Chondrocyte (in vitro differentiated cells): ENCODE measurements around the gene MYH2. TPM values are rescaled to one million over a fixed set of nuclear protein-coding genes. Genes with fewer than 3 reads are reported as not detected.
"Not testable (repeated sequence)": the region's sequence is repeated elsewhere in the genome, so short reads cannot be mapped to it uniquely, and the experiment has no call there.

Experiments
- DNase-seq: peaks from one replicate; pipeline ENCODE4 v3.0.0; 2021; ENCODE audit warnings: mixed read lengths, low spot score
- H3K27ac Mint-ChIP-seq: one replicate; pipeline ENCODE4 v1.8.0; 2021; ENCODE audit warnings: mild to moderate bottlenecking, moderate library complexity, mixed read lengths; ENCODE audit not compliant: unreplicated experiment
- H3K27me3 Mint-ChIP-seq: 2 replicates; pipeline ENCODE4 v1.8.0; 2021; ENCODE audit warnings: low read depth, mixed read lengths
- H3K36me3 Mint-ChIP-seq: 2 replicates; pipeline ENCODE4 v1.8.0; 2021; ENCODE audit warnings: low read depth, mixed read lengths
- H3K4me1 Mint-ChIP-seq: 2 replicates; pipeline ENCODE4 v1.8.0; 2021; ENCODE audit warnings: low read depth, mild to moderate bottlenecking, mixed read lengths
- H3K4me3 Mint-ChIP-seq: one replicate; pipeline ENCODE4 v1.8.0; 2021; ENCODE audit warnings: mild to moderate bottlenecking, moderate library complexity, mixed read lengths; ENCODE audit not compliant: unreplicated experiment
- H3K9me3 Mint-ChIP-seq: 2 replicates; pipeline ENCODE4 v1.8.0; 2021; ENCODE audit warnings: low read depth, mixed read lengths
- total RNA-seq: library from RNA; stranded (reverse); gene quantifications from 3 replicates; pipeline ENCODE4 v1.2.1, GENCODE V29; 2021
- TF ChIP-seq, protein P1 (sequence below): fragments of 200-600 bp; sonication (generic); IDR thresholded peaks from 2 replicates; pipeline ENCODE4 v1.5.0; 2021; ENCODE audit warnings: antibody characterized with exemption, mild to moderate bottlenecking, moderate library complexity

The MYH2 gene
- total RNA-seq, 1 donor from 2014 or later: not detected

DNA sequence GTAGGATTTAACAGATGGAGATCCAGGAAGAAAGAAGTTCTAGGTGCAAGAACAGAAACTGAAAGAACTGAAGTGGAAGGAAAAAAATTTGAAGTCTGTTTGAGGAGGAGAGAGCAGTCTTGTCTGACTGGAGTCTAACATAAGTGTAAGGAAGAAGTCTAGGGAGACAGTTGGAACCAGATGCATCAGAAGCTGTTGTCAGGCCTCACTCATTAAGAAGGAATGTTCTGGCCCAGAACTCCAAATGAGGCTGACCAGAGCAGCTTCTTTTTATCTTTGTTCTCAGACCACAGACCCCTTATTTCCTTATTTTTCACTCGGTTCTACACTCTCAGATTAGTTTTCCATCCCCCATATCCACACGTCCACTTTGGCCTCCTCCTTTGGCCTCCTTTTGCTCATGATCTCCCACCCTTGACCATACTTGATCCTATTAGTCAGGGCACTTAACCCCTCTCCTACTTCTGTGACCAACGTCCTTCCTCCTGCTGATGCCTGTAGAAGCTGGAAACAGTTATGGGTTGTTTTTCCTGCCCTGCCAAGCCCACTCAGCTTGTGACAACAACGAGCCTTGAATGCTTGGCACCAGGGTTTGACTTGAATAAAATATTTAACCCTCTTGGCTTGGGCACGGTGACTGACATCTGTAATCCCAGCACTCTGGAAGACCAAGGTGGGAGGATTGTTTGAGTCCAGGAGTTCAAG, 7.0 kb upstream of the MYH2 start:
- Mint-ChIP-seq H3K36me3 (no peaks in the 10 kb centered on the region), H3K9me3 (no peaks in the 10 kb centered on the region), H3K4me1 (no peaks in the 10 kb centered on the region), H3K27ac (no peak overlapping the region), H3K27me3 (peaks cover 3% of the 10 kb centered on the region), H3K4me3 (no peak overlapping the region)
- TF ChIP-seq, protein P1, sequence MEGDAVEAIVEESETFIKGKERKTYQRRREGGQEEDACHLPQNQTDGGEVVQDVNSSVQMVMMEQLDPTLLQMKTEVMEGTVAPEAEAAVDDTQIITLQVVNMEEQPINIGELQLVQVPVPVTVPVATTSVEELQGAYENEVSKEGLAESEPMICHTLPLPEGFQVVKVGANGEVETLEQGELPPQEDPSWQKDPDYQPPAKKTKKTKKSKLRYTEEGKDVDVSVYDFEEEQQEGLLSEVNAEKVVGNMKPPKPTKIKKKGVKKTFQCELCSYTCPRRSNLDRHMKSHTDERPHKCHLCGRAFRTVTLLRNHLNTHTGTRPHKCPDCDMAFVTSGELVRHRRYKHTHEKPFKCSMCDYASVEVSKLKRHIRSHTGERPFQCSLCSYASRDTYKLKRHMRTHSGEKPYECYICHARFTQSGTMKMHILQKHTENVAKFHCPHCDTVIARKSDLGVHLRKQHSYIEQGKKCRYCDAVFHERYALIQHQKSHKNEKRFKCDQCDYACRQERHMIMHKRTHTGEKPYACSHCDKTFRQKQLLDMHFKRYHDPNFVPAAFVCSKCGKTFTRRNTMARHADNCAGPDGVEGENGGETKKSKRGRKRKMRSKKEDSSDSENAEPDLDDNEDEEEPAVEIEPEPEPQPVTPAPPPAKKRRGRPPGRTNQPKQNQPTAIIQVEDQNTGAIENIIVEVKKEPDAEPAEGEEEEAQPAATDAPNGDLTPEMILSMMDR: no peak
- no peak for DNase-seq

DNA sequence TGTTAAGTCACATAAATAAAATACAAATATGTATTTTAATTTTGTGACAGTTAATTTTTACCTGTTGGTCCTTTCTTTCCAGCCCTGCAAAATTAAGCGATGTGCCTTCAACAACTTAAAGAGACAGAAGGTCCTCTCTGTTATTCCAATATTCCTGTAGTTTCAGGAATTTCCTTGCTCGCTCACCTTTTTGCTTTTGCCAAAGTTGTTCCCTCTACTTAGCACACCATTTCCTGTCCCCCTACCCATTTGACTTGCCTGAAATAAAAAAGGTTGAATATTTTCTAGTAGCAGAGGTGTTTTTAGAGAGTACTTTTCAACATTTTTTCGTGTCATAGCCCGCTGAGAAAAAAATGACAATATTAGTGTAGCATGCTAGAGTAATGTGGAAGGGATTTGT, 556 bp upstream of the MYH2 start:
- no peak overlapping the region for H3K4me3 Mint-ChIP-seq
- H3K27ac Mint-ChIP-seq: no peak overlapping the region
- no peaks in the 10 kb centered on the region for H3K4me1 Mint-ChIP-seq
- TF ChIP-seq, protein P1: no peak
- H3K27me3 Mint-ChIP-seq: peaks cover 7% of the 10 kb centered on the region
- peaks cover 4% of the 10 kb centered on the region for H3K9me3 Mint-ChIP-seq
- DNase-seq: no peak
- no peaks in the 10 kb centered on the region for H3K36me3 Mint-ChIP-seq

DNA sequence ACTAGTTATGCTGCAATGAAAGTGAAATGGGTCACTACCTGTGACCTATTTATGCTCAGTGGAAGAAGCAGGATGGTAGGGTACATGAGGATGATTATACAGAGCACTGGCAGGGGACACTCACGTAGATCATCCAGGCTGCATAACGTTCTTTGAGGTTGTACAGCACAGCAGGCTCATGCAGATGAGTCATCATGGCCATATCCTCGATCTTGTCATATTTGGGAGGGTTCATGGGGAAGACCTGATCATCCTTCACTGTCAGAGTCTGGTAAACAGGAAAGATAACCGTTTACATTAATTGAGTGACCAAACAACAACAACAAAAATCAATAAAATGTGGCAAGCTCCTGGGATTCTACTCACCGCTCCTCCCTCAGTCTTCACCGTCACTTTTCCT, 2.1 kb downstream of the MYH2 start:
- Mint-ChIP-seq H3K4me1 (no peaks in the 10 kb centered on the region), H3K9me3 (peaks cover 4% of the 10 kb centered on the region), H3K36me3 (no peaks in the 10 kb centered on the region), H3K27me3 (peaks cover 7% of the 10 kb centered on the region), H3K4me3 (no peak overlapping the region), H3K27ac (no peak overlapping the region)
- TF ChIP-seq, protein P1: no peak
- DNase-seq: no peak

DNA sequence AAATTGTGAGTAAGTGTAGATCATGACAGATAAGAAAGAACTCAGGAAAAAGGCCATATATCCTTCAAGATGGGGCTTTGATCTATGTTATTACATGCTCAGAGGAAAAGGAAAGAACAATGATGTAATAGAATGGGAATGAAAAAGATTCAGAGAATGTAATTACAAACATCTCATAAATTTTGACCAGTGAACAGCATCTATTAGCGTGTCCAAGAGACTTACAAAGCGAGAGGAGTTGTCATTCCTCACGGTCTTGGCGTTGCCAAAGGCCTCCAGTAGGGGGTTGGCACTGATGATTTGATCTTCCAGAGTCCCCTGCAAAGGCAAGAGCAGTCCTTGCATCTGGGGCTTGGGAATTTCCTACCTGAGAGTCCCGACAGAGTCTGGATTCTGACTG, 6.0 kb downstream of the MYH2 start:
- not testable (repeated sequence) for H3K27me3 Mint-ChIP-seq, H3K36me3 Mint-ChIP-seq, H3K4me1 Mint-ChIP-seq, H3K4me3 Mint-ChIP-seq, DNase-seq, H3K27ac Mint-ChIP-seq
- H3K9me3 Mint-ChIP-seq: peaks cover 27% of the 10 kb centered on the region

DNA sequence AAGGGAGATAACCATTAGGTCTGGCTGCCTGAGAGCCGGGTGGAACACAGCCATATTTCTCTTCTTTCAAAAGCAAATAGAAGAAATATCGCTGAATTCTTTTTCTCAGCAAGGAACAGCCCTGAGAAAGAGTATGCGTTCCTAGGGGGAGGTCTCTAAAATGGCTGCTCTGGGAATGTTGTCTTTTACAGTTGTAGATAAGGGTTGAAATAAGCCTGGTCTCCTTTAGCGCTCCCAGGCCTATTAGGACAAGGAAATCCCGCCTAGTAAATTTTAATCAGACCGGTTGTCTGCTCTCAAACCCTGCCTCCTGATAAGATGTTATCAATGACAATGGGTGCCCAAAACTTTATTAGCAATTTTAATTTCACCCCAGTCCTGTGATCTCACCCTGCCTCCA, 8.3 kb downstream of the MYH2 start:
- H3K4me3 Mint-ChIP-seq, H3K36me3 Mint-ChIP-seq, H3K27me3 Mint-ChIP-seq, H3K27ac Mint-ChIP-seq, H3K4me1 Mint-ChIP-seq, DNase-seq: not testable (repeated sequence)
- H3K9me3 Mint-ChIP-seq: peaks cover 23% of the 10 kb centered on the region

DNA sequence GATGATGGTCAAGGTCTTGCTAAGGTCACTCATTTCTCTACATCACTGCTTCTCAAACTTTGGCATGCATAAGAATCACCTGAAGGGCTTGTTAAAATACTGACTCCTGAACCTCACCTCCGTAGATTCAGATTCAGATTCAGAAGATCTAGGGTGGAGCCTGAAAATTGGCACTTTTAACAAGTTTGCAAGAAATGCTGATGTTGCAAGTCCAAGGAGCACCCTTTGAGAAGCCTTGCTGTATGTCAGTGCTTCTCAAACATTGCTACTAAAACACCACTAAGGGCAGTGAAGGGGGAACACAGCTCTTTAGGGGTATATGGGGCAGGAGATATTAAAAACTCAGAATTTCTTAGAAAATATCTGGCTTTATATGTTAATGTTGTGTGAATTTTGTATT, 17.4 kb downstream of the MYH2 start:
- Mint-ChIP-seq H3K4me3 (no peak overlapping the region), H3K4me1 (no peaks in the 10 kb centered on the region), H3K27ac (no peak overlapping the region), H3K9me3 (peaks cover 3% of the 10 kb centered on the region), H3K36me3 (no peaks in the 10 kb centered on the region), H3K27me3 (peaks cover 2% of the 10 kb centered on the region)
- TF ChIP-seq, protein P1: no peak
- no peak for DNase-seq
